Kidney (tissue), 22 donors: ENCODE measurements around the gene MAT2B. TPM values are rescaled to one million over a fixed set of nuclear protein-coding genes. Genes with fewer than 3 reads are reported as not detected.

Experiments used
- DNase-seq, 5 donors: peaks; one replicate each; pipeline ENCODE4 v3.0.0-alpha.2; 2013 to 2020
- FAIRE-seq: peaks from 2 replicates; lab custom pipeline; 2012; peaks lifted over from hg19 to GRCh38; lab: Jason Lieb, UNC
- H3K27ac ChIP-seq, 2 donors: one replicate each; pipeline ENCODE4 v1.7.0; 2013; ENCODE audit warnings: low read depth in 2 of 2, low read length in 2 of 2, inconsistent platforms in 1 of 2
- H3K27me3 ChIP-seq: one replicate; pipeline ENCODE4 v1.7.1; 2013; ENCODE audit warnings: low read length, inconsistent platforms; ENCODE audit not compliant: control insufficient read depth, insufficient read depth
- H3K36me3 ChIP-seq, 3 donors: one replicate each; pipeline versions ENCODE4 v1.7.0 to v1.7.1; 2013; ENCODE audit warnings: low read length in 3 of 3, control low read depth in 1 of 3, inconsistent platforms in 1 of 3; ENCODE audit not compliant: insufficient read depth in 3 of 3, control insufficient read depth in 2 of 3
- H3K4me1 ChIP-seq, 3 donors: one replicate each; pipeline versions ENCODE4 v1.7.0 to v1.7.1; 2013; ENCODE audit warnings: low read length in 3 of 3, inconsistent platforms in 1 of 3, low read depth in 1 of 3; ENCODE audit not compliant: control insufficient read depth in 2 of 3, insufficient read depth in 2 of 3
- H3K4me3 ChIP-seq, 3 donors: one replicate each; pipeline versions ENCODE4 v1.7.0 to v1.8.1; 2013; ENCODE audit warnings: low read length in 3 of 3, control low read depth in 1 of 3, inconsistent platforms in 1 of 3
- H3K9ac ChIP-seq, 3 donors: one replicate each; pipeline versions ENCODE4 v1.7.0 to v1.7.1; 2013; ENCODE audit warnings: low read length in 3 of 3, control low read depth in 1 of 3, inconsistent platforms in 1 of 3
- H3K9me3 ChIP-seq, 3 donors: one replicate each; pipeline versions ENCODE4 v1.7.0 to v1.7.1; 2013; ENCODE audit warnings: low read length in 3 of 3, control low read depth in 1 of 3, inconsistent platforms in 1 of 3; ENCODE audit not compliant: control insufficient read depth in 2 of 3, insufficient read depth in 1 of 3
- CTCF ChIP-seq: IDR thresholded peaks from 3 replicates; pipeline ENCODE4 v1.5.1; 2012; ENCODE audit warnings: mild to moderate bottlenecking, moderate library complexity, borderline replicate concordance; ENCODE audit not compliant: insufficient read depth; ENCODE audit errors: extremely low read depth
- intact Hi-C: fragments of 100-400 bp; cut with DNase I; formaldehyde crosslinking; loops from one replicate; pipeline ENCODE4 v1.11.1; 2022
- long read RNA-seq, 10 donors: library from polyadenylated mRNA in 1 of 10; unstranded in 1 of 10; transcript quantifications; one replicate each; pipeline ENCODE4 v2.0.0 and lab custom pipeline, GENCODE V29; 2021 to 2026
- polyA plus RNA-seq: library from polyadenylated mRNA; stranded (reverse); fragments of 350-450 nt; fragmentation: Illumina TruSeq; extraction: RNeasy Lipid Tissue Mini Kit (QIAGEN cat#74804); gene quantifications from one replicate; pipeline ENCODE4 v1.2.3, GENCODE V29; 2014; ENCODE audit warnings: low read depth, low replicate concordance; ENCODE audit not compliant: insufficient read depth
- total RNA-seq: library from RNA; stranded (reverse); fragmentation: NEBNext Ultra II Directional; extraction: Animal tissue kit (Norgen Biotek cat#: 25700); gene quantifications from one replicate; pipeline ENCODE4 v1.2.1, GENCODE V29; 2021
- donor health status: control.
- donor health status: control.
- donor health status: control.
- donor health status: control.
- donor health status: control.
- donor health status: DM: yes; HTN: yes; CAD: no.
- donor health status: Normal renal cell carcinoma (clear cell type).

The MAT2B gene
- total RNA-seq, result 84.4 TPM
- polyA plus RNA-seq, result 80.9 TPM
- long read RNA-seq, donor 1, transcript MAT2B-201 (7 exons, 2,226 nt), result minor isoform, 6 of 42 reads
- long read RNA-seq, donor 1, transcript MAT2B-202 (7 exons, 2,103 nt), result major isoform, 23 of 42 reads
- long read RNA-seq, donor 1, partial matches to known transcripts, result 11 of 42 reads
- long read RNA-seq, donor 1, other reads (novel, unspliced or antisense), result 0 of 42 reads
- long read RNA-seq, donor 2, transcript MAT2B-202 (7 exons, 2,103 nt), result major isoform, 33 of 42 reads
- long read RNA-seq, donor 2, transcript MAT2B-201 (7 exons, 2,226 nt), result minor isoform, 8 of 42 reads
- long read RNA-seq, donor 2, partial matches to known transcripts, result 0 of 42 reads
- long read RNA-seq, donor 2, other reads (novel, unspliced or antisense), result 0 of 42 reads
- long read RNA-seq, donor 3, transcript MAT2B-202 (7 exons, 2,103 nt), result major isoform, 45 of 50 reads
- long read RNA-seq, donor 3, transcript MAT2B-201 (7 exons, 2,226 nt), result minor isoform, 5 of 50 reads
- long read RNA-seq, donor 3, partial matches to known transcripts, result 0 of 50 reads
- long read RNA-seq, donor 3, other reads (novel, unspliced or antisense), result 0 of 50 reads
- long read RNA-seq, donor 4, transcript MAT2B-202 (7 exons, 2,103 nt), result major isoform, 33 of 68 reads
- long read RNA-seq, donor 4, partial matches to known transcripts, result 34 of 68 reads
- long read RNA-seq, donor 4, other reads (novel, unspliced or antisense), result 0 of 68 reads
- long read RNA-seq, donor 5, partial matches to known transcripts, result 0 of 3 reads
- long read RNA-seq, donor 5, other reads (novel, unspliced or antisense), result 0 of 3 reads
- long read RNA-seq, donor 6, transcript MAT2B-201 (7 exons, 2,226 nt), result minor isoform, 14 of 87 reads
- long read RNA-seq, donor 6, transcript MAT2B-202 (7 exons, 2,103 nt), result major isoform, 58 of 87 reads
- long read RNA-seq, donor 6, partial matches to known transcripts, result 13 of 87 reads
- long read RNA-seq, donor 6, other reads (novel, unspliced or antisense), result 0 of 87 reads
- long read RNA-seq, donor 7, transcript MAT2B-202 (7 exons, 2,103 nt), result major isoform, 93 of 124 reads
- long read RNA-seq, donor 7, transcript MAT2B-201 (7 exons, 2,226 nt), result minor isoform, 12 of 124 reads
- long read RNA-seq, donor 7, partial matches to known transcripts, result 5 of 124 reads
- long read RNA-seq, donor 7, other reads (novel, unspliced or antisense), result 11 of 124 reads
- long read RNA-seq, donor 8, transcript MAT2B-202 (7 exons, 2,103 nt), result major isoform, 20 of 69 reads
- long read RNA-seq, donor 8, partial matches to known transcripts, result 44 of 69 reads
- long read RNA-seq, donor 8, other reads (novel, unspliced or antisense), result 0 of 69 reads
- long read RNA-seq, donor 9, transcript MAT2B-202 (7 exons, 2,103 nt), result major isoform, 9 of 13 reads
- long read RNA-seq, donor 9, partial matches to known transcripts, result 0 of 13 reads
- long read RNA-seq, donor 9, other reads (novel, unspliced or antisense), result 0 of 13 reads
- long read RNA-seq, donor 10, transcript MAT2B-202 (7 exons, 2,103 nt), result major isoform, 19 of 34 reads
- long read RNA-seq, donor 10, transcript MAT2B-201 (7 exons, 2,226 nt), result minor isoform, 5 of 34 reads
- long read RNA-seq, donor 10, partial matches to known transcripts, result 10 of 34 reads
- long read RNA-seq, donor 10, other reads (novel, unspliced or antisense), result 0 of 34 reads

- peak; percentile 6 for FAIRE-seq
- intact Hi-C loops, result no loop called here
- Histone ChIP-seq H3K27ac (peak within 1 kb of the TSS; percentile 94 to 98), H3K9me3 (no peaks in the 10 kb centered on the region), H3K4me1 (peaks cover 5 to 22% (median 8%) of the 10 kb centered on the region in 3 donors), H3K36me3 (peaks cover 0 to 5% (median 0%) of the 10 kb centered on the region in 3 donors), H3K27me3 (no peaks in the 10 kb centered on the region), H3K9ac (peak within 1 kb of the TSS; percentile 91 to 99 (median 98)), H3K4me3 (peak within 1 kb of the TSS; percentile 97 to 99 (median 99))
- TF ChIP-seq CTCF, result peak; percentile 42
- DNase-seq, result peak; percentile 97 to 99 (median 98)
Measured at GRCh38 chr5:163505368-163506094, at the start of gene MAT2B. TSS of gene MAT2B (plus strand) at chr5:163505619. CDS start at chr5:163505687, 68 bp downstream.

- no peaks in the 10 kb centered on the region for H3K9me3 ChIP-seq
- no peak overlapping the region for H3K9ac ChIP-seq
- H3K4me1 ChIP-seq, result peaks cover 0 to 5% (median 0%) of the 10 kb centered on the region in 3 donors
- H3K27ac ChIP-seq, result no peak overlapping the region
- H3K27me3 ChIP-seq, result no peaks in the 10 kb centered on the region
- no peak for TF ChIP-seq CTCF
- no peak overlapping the region for H3K4me3 ChIP-seq
- H3K36me3 ChIP-seq, result peaks cover 2 to 3% (median 3%) of the 10 kb centered on the region in 3 donors
- FAIRE-seq (no peak), DNase-seq (no peak)
- intact Hi-C loops, result no loop called here
Measured at GRCh38 chr5:163456029-163456589, 49.3 kb upstream of the MAT2B start.
